ENCODE measurements around the gene NIPA2. TPM values are rescaled to one million over a fixed set of nuclear protein-coding genes. Genes with fewer than 3 reads are reported as not detected.
A peak's percentile ranks its signal among the peaks of the same experiment; 100 is the strongest.

NIPA2 gene
- total RNA-seq, 1 donor from 2014 or later: 43.6 TPM

DNA sequence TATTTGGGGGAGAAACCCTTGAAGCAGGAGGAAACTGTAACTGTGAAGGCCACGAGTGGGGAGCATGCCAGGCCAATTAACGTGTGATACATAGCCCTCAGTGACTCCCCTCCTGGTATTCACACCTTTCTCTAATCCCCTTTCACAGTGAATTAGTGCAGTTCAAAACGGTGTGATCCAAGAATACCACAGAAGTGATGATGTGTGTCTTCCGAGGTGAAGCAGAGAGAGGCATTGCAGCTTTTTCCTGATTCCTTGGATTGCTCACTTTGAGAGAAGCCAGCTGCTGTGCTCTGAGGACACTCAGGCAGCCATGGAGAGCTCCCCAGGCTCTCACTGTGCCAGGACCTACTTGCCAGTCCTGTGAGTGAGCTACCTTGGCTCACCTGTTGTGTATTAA is 17.3 kb downstream of the NIPA2 start:
- no peak for ATAC-seq
- intact Hi-C loops (cut with DNase I): no loop called here
- TF ChIP-seq, protein P1, sequence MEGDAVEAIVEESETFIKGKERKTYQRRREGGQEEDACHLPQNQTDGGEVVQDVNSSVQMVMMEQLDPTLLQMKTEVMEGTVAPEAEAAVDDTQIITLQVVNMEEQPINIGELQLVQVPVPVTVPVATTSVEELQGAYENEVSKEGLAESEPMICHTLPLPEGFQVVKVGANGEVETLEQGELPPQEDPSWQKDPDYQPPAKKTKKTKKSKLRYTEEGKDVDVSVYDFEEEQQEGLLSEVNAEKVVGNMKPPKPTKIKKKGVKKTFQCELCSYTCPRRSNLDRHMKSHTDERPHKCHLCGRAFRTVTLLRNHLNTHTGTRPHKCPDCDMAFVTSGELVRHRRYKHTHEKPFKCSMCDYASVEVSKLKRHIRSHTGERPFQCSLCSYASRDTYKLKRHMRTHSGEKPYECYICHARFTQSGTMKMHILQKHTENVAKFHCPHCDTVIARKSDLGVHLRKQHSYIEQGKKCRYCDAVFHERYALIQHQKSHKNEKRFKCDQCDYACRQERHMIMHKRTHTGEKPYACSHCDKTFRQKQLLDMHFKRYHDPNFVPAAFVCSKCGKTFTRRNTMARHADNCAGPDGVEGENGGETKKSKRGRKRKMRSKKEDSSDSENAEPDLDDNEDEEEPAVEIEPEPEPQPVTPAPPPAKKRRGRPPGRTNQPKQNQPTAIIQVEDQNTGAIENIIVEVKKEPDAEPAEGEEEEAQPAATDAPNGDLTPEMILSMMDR (IDR thresholded peaks at IDR 0.05): no peak
- Histone ChIP-seq H3K36me3 (peaks cover 97% of the 10 kb centered on the region), H3K9me3 (no peaks in the 10 kb centered on the region), H3K27ac (no peak overlapping the region), H3K27me3 (ENCODE audit: low read depth) (no peaks in the 10 kb centered on the region), H3K4me1 (no peaks in the 10 kb centered on the region), H3K4me3 (no peak overlapping the region)
- DNase-seq: no peak

DNA sequence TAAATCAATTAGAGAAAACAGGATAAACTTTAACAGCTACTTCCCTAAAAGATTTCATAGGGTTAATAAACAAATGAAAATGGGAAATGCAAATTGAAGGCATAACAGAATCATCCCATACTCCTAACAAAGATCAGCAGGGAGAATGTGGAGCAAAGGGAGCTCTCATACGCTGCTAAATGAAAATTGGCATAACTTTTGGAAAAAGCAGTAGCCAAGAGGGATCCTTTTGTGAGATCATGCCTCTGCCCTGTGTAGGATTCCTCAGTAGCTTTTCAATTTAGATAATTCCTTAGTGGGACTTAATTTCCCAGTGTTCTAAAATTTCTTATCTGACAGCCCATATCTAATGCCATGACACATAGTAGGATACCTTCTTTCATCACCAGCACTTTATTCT is 18.2 kb downstream of the NIPA2 start:
- H3K4me3 ChIP-seq: no peak overlapping the region
- ATAC-seq (no peak), DNase-seq (no peak)
- no peak overlapping the region for H3K27ac ChIP-seq
- H3K36me3 ChIP-seq: peaks cover 97% of the 10 kb centered on the region
- no peaks in the 10 kb centered on the region for H3K4me1 ChIP-seq
- TF ChIP-seq, protein P1 (IDR thresholded peaks at IDR 0.05): no peak
- no peaks in the 10 kb centered on the region for H3K27me3 ChIP-seq (ENCODE audit: low read depth)
- intact Hi-C loops (cut with DNase I): no loop called here
- no peaks in the 10 kb centered on the region for H3K9me3 ChIP-seq

DNA sequence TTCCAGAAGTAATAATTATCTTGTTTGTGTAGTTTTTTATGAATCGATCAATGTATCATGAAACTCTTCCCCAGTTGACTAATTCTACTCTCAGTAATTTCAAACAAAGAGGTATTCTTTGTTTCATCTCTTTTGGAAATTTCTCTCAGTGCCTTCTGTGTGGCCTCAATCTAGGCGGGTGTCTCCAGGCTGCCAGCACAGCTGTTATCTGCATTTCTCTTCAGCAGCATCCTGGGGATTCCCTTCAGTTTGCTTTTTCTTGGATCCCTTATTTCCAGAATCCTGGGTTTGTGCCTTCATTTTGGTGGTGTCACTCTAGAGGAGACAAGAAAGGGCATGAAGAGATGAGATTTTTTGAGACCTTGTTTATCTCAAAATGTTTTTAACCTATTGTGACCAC is 22.7 kb downstream of the NIPA2 start:
- intact Hi-C loops (cut with DNase I): no loop called here
- ATAC-seq (no peak), DNase-seq (no peak)
- H3K27me3 ChIP-seq (ENCODE audit: low read depth): no peaks in the 10 kb centered on the region
- H3K9me3 ChIP-seq: no peaks in the 10 kb centered on the region
- H3K27ac ChIP-seq: no peak overlapping the region
- no peaks in the 10 kb centered on the region for H3K4me1 ChIP-seq
- no peak overlapping the region for H3K4me3 ChIP-seq
- H3K36me3 ChIP-seq: peaks cover 94% of the 10 kb centered on the region
- TF ChIP-seq, protein P1 (IDR thresholded peaks at IDR 0.05): no peak

DNA sequence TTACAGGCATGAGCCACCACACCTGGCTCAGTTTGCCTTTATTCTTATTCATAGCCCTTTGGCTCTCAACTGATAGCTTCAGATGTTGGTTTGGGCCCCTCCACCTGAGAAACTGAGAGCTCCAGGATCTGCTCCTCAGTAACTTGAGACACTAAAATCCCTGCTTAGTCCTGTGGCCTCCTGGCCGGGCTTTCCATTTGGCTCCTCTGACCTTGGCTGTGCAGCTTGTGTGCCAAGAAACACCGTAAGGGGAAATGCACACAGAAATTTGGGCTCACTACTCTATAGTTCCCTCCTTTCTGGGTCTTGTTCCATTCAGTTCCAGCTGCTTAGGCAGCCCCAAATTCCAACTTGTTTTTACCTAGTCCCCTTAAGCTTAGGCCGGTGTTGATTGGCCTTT is 24.9 kb downstream of the NIPA2 start:
- Histone ChIP-seq H3K9me3 (no peaks in the 10 kb centered on the region), H3K27me3 (ENCODE audit: low read depth) (no peaks in the 10 kb centered on the region), H3K27ac (no peak overlapping the region), H3K4me1 (no peaks in the 10 kb centered on the region), H3K36me3 (peaks cover 96% of the 10 kb centered on the region), H3K4me3 (no peak overlapping the region)
- no peak for DNase-seq
- TF ChIP-seq, protein P1 (IDR thresholded peaks at IDR 0.05): no peak
- peak in 1 of 2 donors; percentile 7 for ATAC-seq
- intact Hi-C loops (cut with DNase I): no loop called here

DNA sequence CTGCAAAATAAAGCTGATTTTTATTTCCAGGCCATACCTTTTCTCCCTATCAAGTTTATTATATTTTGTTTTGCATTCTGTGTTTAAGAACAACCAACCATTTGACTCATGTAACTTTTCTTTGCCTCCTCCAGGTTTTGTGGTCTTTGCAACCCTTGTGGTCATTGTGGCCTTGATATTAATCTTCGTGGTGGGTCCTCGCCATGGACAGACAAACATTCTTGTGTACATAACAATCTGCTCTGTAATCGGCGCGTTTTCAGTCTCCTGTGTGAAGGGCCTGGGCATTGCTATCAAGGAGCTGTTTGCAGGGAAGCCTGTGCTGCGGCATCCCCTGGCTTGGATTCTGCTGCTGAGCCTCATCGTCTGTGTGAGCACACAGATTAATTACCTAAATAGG is 27.6 kb downstream of the NIPA2 start:
- intact Hi-C loops (cut with DNase I): no loop called here
- H3K9me3 ChIP-seq: no peaks in the 10 kb centered on the region
- no peak for ATAC-seq
- H3K27ac ChIP-seq: no peak overlapping the region
- TF ChIP-seq, protein P1 (IDR thresholded peaks at IDR 0.05): no peak
- no peak overlapping the region for H3K4me3 ChIP-seq
- H3K36me3 ChIP-seq: peaks cover 96% of the 10 kb centered on the region
- H3K4me1 ChIP-seq: no peaks in the 10 kb centered on the region
- no peaks in the 10 kb centered on the region for H3K27me3 ChIP-seq (ENCODE audit: low read depth)
- DNase-seq: no peak

DNA sequence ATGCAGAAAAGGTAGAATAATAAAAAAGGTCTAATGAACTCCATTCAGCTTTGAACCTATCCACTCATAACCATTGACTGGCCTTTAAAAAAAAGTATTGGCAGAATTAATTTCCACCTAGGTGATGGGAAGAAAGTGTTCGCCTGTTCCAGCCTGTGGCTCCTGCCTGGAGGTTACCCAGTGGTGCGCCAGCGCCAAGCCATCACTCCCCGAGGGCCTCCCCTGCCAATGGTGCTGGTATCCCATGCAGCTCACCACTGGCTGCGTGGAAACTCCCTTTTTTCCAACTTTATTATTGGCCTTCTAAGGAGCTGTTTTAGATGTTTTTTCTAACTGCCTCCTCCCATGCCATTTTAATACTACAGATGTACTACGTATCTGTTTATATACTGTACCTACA is 29.4 kb downstream of the NIPA2 start:
- Histone ChIP-seq H3K27ac (no peak overlapping the region), H3K4me1 (no peaks in the 10 kb centered on the region), H3K4me3 (no peak overlapping the region), H3K36me3 (peaks cover 97% of the 10 kb centered on the region), H3K9me3 (no peaks in the 10 kb centered on the region), H3K27me3 (ENCODE audit: low read depth) (no peaks in the 10 kb centered on the region)
- ATAC-seq: no peak
- DNase-seq: no peak
- TF ChIP-seq, protein P1 (IDR thresholded peaks at IDR 0.05): no peak
- intact Hi-C loops (cut with DNase I): no loop called here

Measured in lower lobe of right lung (tissue), 2 donors.